HG03432 (cell line): ENCODE data around the gene NAA25.

Source experiments
- ATAC-seq: cut with Tn5 transposase; IDR thresholded peaks from one replicate; pipeline ENCODE4 v1.9.1; 2021; ENCODE audit warnings: mild to moderate bottlenecking, moderate library complexity; ENCODE audit not compliant: unreplicated experiment

The NAA25 gene

DNA sequence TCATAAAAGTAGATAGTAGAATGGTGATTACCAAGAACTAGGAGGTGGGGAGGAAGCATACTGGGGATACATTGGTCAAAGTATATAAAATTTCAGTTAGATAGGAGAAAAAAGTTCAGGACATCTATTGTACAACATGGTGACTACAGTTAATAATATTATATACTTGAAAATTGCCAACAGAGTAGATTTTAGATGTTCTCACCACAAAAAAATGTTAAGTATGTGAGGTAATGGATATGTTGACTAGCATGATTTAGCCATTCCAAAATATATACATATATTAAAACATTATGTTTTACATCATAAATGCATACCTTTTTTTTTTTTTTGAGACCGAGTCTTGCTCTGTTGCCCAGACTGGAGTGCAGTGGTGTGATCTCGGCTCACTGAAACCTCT is 126.6 kb downstream of the NAA25 start:
- ATAC-seq = no peak

DNA sequence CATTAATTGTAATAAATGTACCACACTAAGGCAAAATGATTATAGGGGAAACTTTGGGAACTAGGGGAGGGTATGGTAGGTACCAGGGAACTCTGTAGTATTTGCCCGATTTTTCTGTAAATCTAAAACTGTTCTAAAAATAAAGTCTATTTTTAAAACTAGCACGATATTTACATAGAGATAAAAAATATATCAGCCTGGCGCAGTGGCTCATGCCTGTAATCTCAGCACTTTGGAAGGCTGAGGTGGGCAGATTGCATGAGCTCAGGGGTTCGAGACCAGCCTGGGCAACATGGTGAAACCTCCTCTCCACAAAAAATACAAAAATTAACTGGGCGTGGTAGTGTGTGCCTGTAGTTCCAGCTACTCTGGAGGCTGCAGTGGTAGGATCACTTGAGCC is 128.0 kb downstream of the NAA25 start:
- no peak for ATAC-seq

DNA sequence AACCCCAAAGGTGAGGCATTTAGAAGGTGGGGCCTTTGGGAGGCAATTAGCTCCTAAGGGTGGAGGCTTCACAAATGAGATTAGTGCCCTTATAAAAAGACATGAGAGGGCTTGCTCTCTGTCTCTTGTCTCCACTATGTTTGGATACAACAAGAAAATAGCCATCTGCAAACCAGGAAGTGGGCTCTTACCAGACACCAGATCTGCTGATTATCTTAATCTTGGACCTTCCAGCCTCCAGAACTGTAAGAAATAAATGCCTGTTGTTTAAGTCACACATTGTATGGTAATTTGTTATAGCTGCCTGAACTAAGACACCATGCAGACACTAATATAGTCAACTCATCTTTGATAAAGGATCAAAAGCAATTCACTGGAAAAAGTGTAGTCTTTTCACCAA is 130.0 kb downstream of the NAA25 start:
- no peak for ATAC-seq

DNA sequence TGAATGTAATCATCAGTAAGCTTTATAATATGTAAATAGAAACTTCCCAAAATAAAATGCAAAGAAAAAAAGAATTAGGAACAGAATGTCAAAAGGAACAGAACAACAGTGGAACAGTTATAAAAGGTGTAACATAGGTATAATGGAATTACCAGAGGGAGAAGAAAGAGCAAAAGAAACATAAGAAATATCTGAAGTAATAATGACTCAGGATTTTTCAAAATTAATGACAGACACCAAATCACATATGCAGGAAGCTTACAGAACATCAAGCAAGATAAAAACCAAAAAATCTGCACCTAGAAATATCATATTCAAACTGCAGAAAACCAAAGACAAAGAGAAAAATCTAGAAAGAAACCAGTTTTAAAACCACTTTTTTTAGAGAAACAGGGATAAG is 131.7 kb downstream of the NAA25 start:
- no peak for ATAC-seq
